Lower lobe of right lung (tissue), 2 donors: ENCODE data around the gene AFAP1. TPM values are rescaled to one million over a fixed set of nuclear protein-coding genes. Genes with fewer than 3 reads are reported as not detected.

Experiments
- ATAC-seq, 2 donors: fragments of 200-7000 bp; cut with Tn5 transposase; one replicate each; pipeline ENCODE4 v1.9.1; 2020 to 2022; ENCODE audit warnings: mild to moderate bottlenecking in 2 of 2, moderate library complexity in 2 of 2
- DNase-seq: peaks from one replicate; pipeline ENCODE4 v3.0.0-alpha.2; 2020
- H3K27ac ChIP-seq: fragments of 200-600 bp; one replicate; pipeline ENCODE4 v1.8.0; 2022
- H3K27me3 ChIP-seq: fragments of 200-600 bp; one replicate; pipeline ENCODE4 v1.8.0; 2022; ENCODE audit warnings: low read depth
- H3K36me3 ChIP-seq: fragments of 200-600 bp; one replicate; pipeline ENCODE4 v1.8.0; 2022; ENCODE audit warnings: mild to moderate bottlenecking
- H3K4me1 ChIP-seq: fragments of 200-600 bp; one replicate; pipeline ENCODE4 v1.8.0; 2022
- H3K4me3 ChIP-seq: fragments of 200-600 bp; one replicate; pipeline ENCODE4 v1.8.0; 2022; ENCODE audit warnings: mild to moderate bottlenecking
- H3K9me3 ChIP-seq: fragments of 200-600 bp; one replicate; pipeline ENCODE4 v1.8.0; 2022
- CTCF ChIP-seq: fragments of 200-600 bp; IDR thresholded peaks from one replicate; pipeline ENCODE4 v1.8.0; 2022; ENCODE audit warnings: antibody characterized with exemption, mild to moderate bottlenecking
- intact Hi-C: fragments of 100-400 bp; cut with DNase I; formaldehyde crosslinking; loops from one replicate; pipeline ENCODE4 v1.11.0; 2022
- total RNA-seq: library from RNA; stranded (reverse); fragmentation: NEBNext Ultra II Directional; extraction: Animal tissue kit (Norgen Biotek cat#: 25700); gene quantifications from one replicate; pipeline ENCODE4 v1.2.1, GENCODE V29; 2021
- donor health status: DM: no; HTN: yes; CAD: no; lungs with severe emphysema.

Gene AFAP1
- total RNA-seq, 1 donor from 2014 or later = 21.0 TPM

GRCh38 chr4:7757501-7758471, 181.9 kb downstream of the AFAP1 start:
- DNase-seq (peak; percentile 18), ATAC-seq (no peak)
- Histone ChIP-seq H3K27ac (no peak overlapping the region), H3K36me3 (peaks cover 19% of the 10 kb centered on the region), H3K27me3 (no peaks in the 10 kb centered on the region), H3K4me3 (no peak overlapping the region), H3K9me3 (no peaks in the 10 kb centered on the region), H3K4me1 (peaks cover 15% of the 10 kb centered on the region)
- intact Hi-C loops = loop anchor here (5.0 kb wide), 1 partner anchor 45 kb away; no protein-coding TSS in a partner anchor
- TF ChIP-seq CTCF = no peak

- TF ChIP-seq CTCF = no peak
- Histone ChIP-seq H3K4me3 (no peak overlapping the region), H3K36me3 (peaks cover 12% of the 10 kb centered on the region), H3K9me3 (no peaks in the 10 kb centered on the region), H3K4me1 (peaks cover 15% of the 10 kb centered on the region), H3K27me3 (no peaks in the 10 kb centered on the region), H3K27ac (no peak overlapping the region)
- peak; percentile 43 for DNase-seq
- intact Hi-C loops = loop anchor here (5.0 kb wide), 1 partner anchor 46 kb away; no protein-coding TSS in a partner anchor
- no peak for ATAC-seq
Observed at GRCh38 chr4:7756561-7757355, 182.9 kb downstream of the AFAP1 start.

- Histone ChIP-seq H3K9me3 (no peaks in the 10 kb centered on the region), H3K27me3 (no peaks in the 10 kb centered on the region), H3K36me3 (peaks cover 5% of the 10 kb centered on the region), H3K4me1 (peaks cover 19% of the 10 kb centered on the region), H3K27ac (no peak overlapping the region), H3K4me3 (no peak overlapping the region)
- ATAC-seq (no peak), DNase-seq (peak; percentile 32)
- no peak for TF ChIP-seq CTCF
- intact Hi-C loops = loop anchor here (5.0 kb wide), 1 partner anchor 46 kb away; no protein-coding TSS in a partner anchor
Observed at GRCh38 chr4:7756071-7756470, 183.6 kb downstream of the AFAP1 start.

- peaks cover 24% of the 10 kb centered on the region for H3K4me1 ChIP-seq
- H3K4me3 ChIP-seq = no peak overlapping the region
- intact Hi-C loops = loop anchor here (5.0 kb wide), 1 partner anchor 47 kb away; no protein-coding TSS in a partner anchor
- H3K36me3 ChIP-seq = no peaks in the 10 kb centered on the region
- H3K9me3 ChIP-seq = no peaks in the 10 kb centered on the region
- no peak for TF ChIP-seq CTCF
- DNase-seq = peak; percentile 27
- no peak for ATAC-seq
- no peak overlapping the region for H3K27ac ChIP-seq
- no peaks in the 10 kb centered on the region for H3K27me3 ChIP-seq
Observed at GRCh38 chr4:7755561-7755960, 184.1 kb downstream of the AFAP1 start.

- no peak overlapping the region for H3K27ac ChIP-seq
- no peaks in the 10 kb centered on the region for H3K36me3 ChIP-seq
- H3K9me3 ChIP-seq = no peaks in the 10 kb centered on the region
- H3K4me1 ChIP-seq = peaks cover 32% of the 10 kb centered on the region
- H3K27me3 ChIP-seq = no peaks in the 10 kb centered on the region
- no peak overlapping the region for H3K4me3 ChIP-seq
- no peak for TF ChIP-seq CTCF
- ATAC-seq = no peak
- intact Hi-C loops = loop anchor here (5.0 kb wide), 1 partner anchor 48 kb away; no protein-coding TSS in a partner anchor
- peak; percentile 25 for DNase-seq
Observed at GRCh38 chr4:7754565-7755262, 184.9 kb downstream of the AFAP1 start.
